DOHH2 (cell line): Measurements from ENCODE around the gene MUSK.

Experiments
- H3F3A ChIP-seq: fragments of 200-600 bp; sonication (generic), shearing (Covaris generic); 2 replicates; pipeline ENCODE4 v1.6.0; 2016; ENCODE audit warnings: antibody characterized with exemption, mild to moderate bottlenecking; ENCODE audit not compliant: control insufficient read depth, insufficient read depth
- H3K27ac ChIP-seq: fragments of 200-600 bp; sonication (generic); 2 replicates; pipeline ENCODE4 v1.5.1; 2014; ENCODE audit warnings: low read depth, mild to moderate bottlenecking, low read length, moderate library complexity
- H3K27me3 ChIP-seq: fragments of 200-600 bp; sonication (generic); 2 replicates; pipeline ENCODE4 v1.6.1; 2014; ENCODE audit warnings: mild to moderate bottlenecking, low read length, mixed read lengths; ENCODE audit not compliant: control insufficient read depth
- H3K36me3 ChIP-seq: fragments of 200-600 bp; sonication (generic); 2 replicates; pipeline ENCODE4 v1.6.1; 2014; ENCODE audit warnings: mild to moderate bottlenecking, low read length, moderate library complexity, mixed read lengths; ENCODE audit not compliant: control insufficient read depth
- H3K4me1 ChIP-seq: fragments of 200-600 bp; sonication (generic); 2 replicates; pipeline ENCODE4 v1.6.1; 2014; ENCODE audit warnings: mild to moderate bottlenecking, low read length, mixed read lengths; ENCODE audit not compliant: control insufficient read depth
- H3K4me2 ChIP-seq: fragments of 200-600 bp; sonication (generic); 2 replicates; pipeline ENCODE4 v1.6.0; 2014; ENCODE audit warnings: mild to moderate bottlenecking, low read length, moderate library complexity
- H3K4me3 ChIP-seq: fragments of 200-600 bp; sonication (generic); 2 replicates; pipeline ENCODE4 v1.5.1; 2014; ENCODE audit warnings: mild to moderate bottlenecking, low read length, mixed read lengths
- H3K79me2 ChIP-seq: fragments of 200-600 bp; sonication (generic); 2 replicates; pipeline ENCODE4 v1.6.1; 2014; ENCODE audit warnings: mild to moderate bottlenecking, low read length, mixed read lengths; ENCODE audit not compliant: control insufficient read depth
- H3K9me2 ChIP-seq: fragments of 200-600 bp; sonication (generic); replicated peaks from 2 replicates; pipeline ENCODE4 v1.6.1; 2014; ENCODE audit warnings: mild to moderate bottlenecking, low read length, mixed read lengths; ENCODE audit not compliant: control insufficient read depth
- H3K9me3 ChIP-seq: fragments of 200-600 bp; sonication (generic); 2 replicates; pipeline ENCODE4 v1.6.1; 2014; ENCODE audit warnings: antibody characterized with exemption, low read length, mixed read lengths; ENCODE audit not compliant: control insufficient read depth, insufficient read depth
- H4K20me1 ChIP-seq: fragments of 200-600 bp; sonication (generic); 2 replicates; pipeline ENCODE4 v1.6.0; 2014; ENCODE audit warnings: low read depth, mild to moderate bottlenecking, antibody characterized with exemption, low read length, moderate library complexity; ENCODE audit not compliant: control insufficient read depth, insufficient read depth
- EZH2phosphoT487 ChIP-seq: fragments of 200-600 bp; sonication (generic); IDR thresholded peaks from 2 replicates; pipeline ENCODE4 v1.6.1; 2017; ENCODE audit warnings: borderline replicate concordance, mild to moderate bottlenecking, antibody characterized with exemption, low read length, moderate library complexity, mixed read lengths
- TF ChIP-seq, protein P1 (sequence below): fragments of 200-600 bp; sonication (generic); IDR thresholded peaks from one replicate; pipeline ENCODE4 v1.5.1; 2014; ENCODE audit warnings: antibody characterized with exemption, mild to moderate bottlenecking, low read depth, low read length; ENCODE audit not compliant: poor library complexity, severe bottlenecking

Gene MUSK

DNA sequence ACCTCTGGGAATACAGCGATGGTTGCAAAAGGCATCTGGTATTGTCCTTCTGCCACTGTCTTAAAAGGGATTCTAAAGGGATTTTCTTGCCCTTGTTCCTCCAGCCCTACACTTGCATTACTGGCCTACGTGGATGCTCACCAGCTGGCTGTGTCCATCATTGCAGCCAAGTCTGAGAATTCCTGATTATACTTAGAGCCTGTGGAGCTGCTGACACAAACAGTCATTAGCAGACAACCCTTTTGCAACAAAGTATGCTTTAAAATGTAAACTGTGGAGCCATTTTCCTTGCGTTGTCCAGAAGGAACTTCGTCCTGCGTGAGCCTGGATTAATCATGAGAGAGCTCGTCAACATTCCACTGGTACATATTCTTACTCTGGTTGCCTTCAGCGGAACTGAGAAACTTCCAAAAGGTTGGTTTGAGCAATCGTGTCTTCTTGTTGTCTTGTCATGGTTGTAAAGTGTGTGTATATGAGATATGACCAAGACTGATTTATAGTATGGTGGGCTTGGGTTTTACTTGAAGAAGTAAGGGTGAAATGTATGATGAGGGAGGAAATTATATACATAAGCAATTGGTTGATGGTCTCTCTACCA, at the start of gene MUSK:
MUSK (plus strand) TSS at position 222 of the 598 bp plus-strand sequence; CDS start at position 336, 114 bp downstream.
- Histone ChIP-seq H4K20me1 (no peaks in the 10 kb centered on the region), H3K4me1 (no peaks in the 10 kb centered on the region), H3K79me2 (no peaks in the 10 kb centered on the region), H3K27ac (no peak within 1 kb of the TSS), H3K4me2 (no peak within 1 kb of the TSS), H3K36me3 (no peaks in the 10 kb centered on the region), H3K9me2 (no peaks in the 10 kb centered on the region), H3K27me3 (no peaks in the 10 kb centered on the region), H3K9me3 (no peaks in the 10 kb centered on the region), H3K4me3 (no peak within 1 kb of the TSS), H3F3A (no peaks in the 10 kb centered on the region)
- no peak for TF ChIP-seq EZH2phosphoT487
- TF ChIP-seq, protein P1, sequence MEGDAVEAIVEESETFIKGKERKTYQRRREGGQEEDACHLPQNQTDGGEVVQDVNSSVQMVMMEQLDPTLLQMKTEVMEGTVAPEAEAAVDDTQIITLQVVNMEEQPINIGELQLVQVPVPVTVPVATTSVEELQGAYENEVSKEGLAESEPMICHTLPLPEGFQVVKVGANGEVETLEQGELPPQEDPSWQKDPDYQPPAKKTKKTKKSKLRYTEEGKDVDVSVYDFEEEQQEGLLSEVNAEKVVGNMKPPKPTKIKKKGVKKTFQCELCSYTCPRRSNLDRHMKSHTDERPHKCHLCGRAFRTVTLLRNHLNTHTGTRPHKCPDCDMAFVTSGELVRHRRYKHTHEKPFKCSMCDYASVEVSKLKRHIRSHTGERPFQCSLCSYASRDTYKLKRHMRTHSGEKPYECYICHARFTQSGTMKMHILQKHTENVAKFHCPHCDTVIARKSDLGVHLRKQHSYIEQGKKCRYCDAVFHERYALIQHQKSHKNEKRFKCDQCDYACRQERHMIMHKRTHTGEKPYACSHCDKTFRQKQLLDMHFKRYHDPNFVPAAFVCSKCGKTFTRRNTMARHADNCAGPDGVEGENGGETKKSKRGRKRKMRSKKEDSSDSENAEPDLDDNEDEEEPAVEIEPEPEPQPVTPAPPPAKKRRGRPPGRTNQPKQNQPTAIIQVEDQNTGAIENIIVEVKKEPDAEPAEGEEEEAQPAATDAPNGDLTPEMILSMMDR, result no peak

DNA sequence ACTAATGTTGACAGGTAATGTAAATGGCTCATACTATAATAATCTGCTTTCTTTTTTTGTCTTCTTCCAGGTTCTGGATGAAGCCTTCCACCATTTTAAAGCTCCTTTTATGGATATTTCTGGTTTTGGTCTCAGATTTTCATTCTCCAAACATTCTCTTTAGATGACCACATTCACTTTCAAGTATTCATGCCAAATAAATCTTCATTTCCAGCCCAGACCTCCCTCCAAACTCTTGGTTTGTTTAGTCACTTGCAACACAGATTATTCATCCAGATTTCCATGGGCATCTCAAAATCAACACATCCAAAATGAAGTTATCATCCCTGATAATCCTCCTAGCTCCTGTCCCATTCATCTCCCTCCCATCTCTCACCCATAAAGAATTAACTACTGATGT, 48.8 kb upstream of the MUSK start:
- Histone ChIP-seq H3F3A (no peaks in the 10 kb centered on the region), H3K27ac (no peak overlapping the region), H3K27me3 (peaks cover 6% of the 10 kb centered on the region; the same call in 1 of the 2 replicates), H3K9me2 (no peaks in the 10 kb centered on the region), H3K36me3 (no peaks in the 10 kb centered on the region), H3K79me2 (no peaks in the 10 kb centered on the region), H3K9me3 (no peaks in the 10 kb centered on the region), H3K4me2 (no peak overlapping the region), H3K4me3 (no peak overlapping the region), H3K4me1 (no peaks in the 10 kb centered on the region), H4K20me1 (no peaks in the 10 kb centered on the region)
- TF ChIP-seq, protein P1, result no peak
- TF ChIP-seq EZH2phosphoT487, result no peak

DNA sequence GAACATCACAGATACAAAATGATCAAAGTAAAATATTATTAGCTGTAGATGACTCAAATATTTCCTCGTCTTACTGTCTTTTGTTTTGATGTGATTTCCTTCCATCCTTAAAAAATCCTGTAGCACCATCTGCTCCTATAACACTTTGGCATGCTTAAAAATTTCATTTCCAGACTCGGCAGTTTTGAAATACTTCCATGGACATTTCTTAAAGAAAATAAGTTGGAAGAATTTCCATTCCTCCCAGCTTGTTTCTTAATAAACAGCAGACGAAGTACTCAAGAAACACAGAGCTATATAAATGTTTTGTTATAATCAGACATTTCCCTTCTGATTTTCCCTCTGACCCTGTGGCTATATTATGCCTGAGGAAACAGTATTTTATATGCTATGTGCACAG, 47.9 kb upstream of the MUSK start:
- H3K9me3 ChIP-seq, result no peaks in the 10 kb centered on the region
- no peaks in the 10 kb centered on the region for H3F3A ChIP-seq
- no peak overlapping the region for H3K4me2 ChIP-seq
- H3K79me2 ChIP-seq, result no peaks in the 10 kb centered on the region
- H3K27ac ChIP-seq, result no peak overlapping the region
- H4K20me1 ChIP-seq, result no peaks in the 10 kb centered on the region
- TF ChIP-seq, protein P1, result no peak
- TF ChIP-seq EZH2phosphoT487, result no peak
- no peaks in the 10 kb centered on the region for H3K36me3 ChIP-seq
- H3K4me3 ChIP-seq, result no peak overlapping the region
- H3K27me3 ChIP-seq, result peaks cover 4% of the 10 kb centered on the region; the same call in 1 of the 2 replicates
- H3K9me2 ChIP-seq, result no peaks in the 10 kb centered on the region
- H3K4me1 ChIP-seq, result no peaks in the 10 kb centered on the region
